NCI-H128 (cell line): ENCODE results near the gene B4GALNT4.
"Not testable (repeated sequence)": the region's sequence is repeated elsewhere in the genome, so short reads cannot be mapped to it uniquely, and the experiment has no call there.

Source experiments
- DNase-seq: peaks from one replicate; lab custom pipeline; 2025; ENCODE audit not compliant: unreplicated experiment; lab: John Stamatoyannopoulos, UW

Gene B4GALNT4, protein sequence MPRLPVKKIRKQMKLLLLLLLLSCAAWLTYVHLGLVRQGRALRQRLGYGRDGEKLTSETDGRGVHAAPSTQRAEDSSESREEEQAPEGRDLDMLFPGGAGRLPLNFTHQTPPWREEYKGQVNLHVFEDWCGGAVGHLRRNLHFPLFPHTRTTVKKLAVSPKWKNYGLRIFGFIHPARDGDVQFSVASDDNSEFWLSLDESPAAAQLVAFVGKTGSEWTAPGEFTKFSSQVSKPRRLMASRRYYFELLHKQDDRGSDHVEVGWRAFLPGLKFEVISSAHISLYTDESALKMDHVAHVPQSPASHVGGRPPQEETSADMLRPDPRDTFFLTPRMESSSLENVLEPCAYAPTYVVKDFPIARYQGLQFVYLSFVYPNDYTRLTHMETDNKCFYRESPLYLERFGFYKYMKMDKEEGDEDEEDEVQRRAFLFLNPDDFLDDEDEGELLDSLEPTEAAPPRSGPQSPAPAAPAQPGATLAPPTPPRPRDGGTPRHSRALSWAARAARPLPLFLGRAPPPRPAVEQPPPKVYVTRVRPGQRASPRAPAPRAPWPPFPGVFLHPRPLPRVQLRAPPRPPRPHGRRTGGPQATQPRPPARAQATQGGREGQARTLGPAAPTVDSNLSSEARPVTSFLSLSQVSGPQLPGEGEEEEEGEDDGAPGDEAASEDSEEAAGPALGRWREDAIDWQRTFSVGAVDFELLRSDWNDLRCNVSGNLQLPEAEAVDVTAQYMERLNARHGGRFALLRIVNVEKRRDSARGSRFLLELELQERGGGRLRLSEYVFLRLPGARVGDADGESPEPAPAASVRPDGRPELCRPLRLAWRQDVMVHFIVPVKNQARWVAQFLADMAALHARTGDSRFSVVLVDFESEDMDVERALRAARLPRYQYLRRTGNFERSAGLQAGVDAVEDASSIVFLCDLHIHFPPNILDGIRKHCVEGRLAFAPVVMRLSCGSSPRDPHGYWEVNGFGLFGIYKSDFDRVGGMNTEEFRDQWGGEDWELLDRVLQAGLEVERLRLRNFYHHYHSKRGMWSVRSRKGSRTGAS

GRCh38 chr11:369336-370018, at the start of gene B4GALNT4:
Gene B4GALNT4, plus strand, starts transcription at chr11:369499. Its CDS starts 305 bp downstream, at chr11:369804.
- no peak for DNase-seq

DNA sequence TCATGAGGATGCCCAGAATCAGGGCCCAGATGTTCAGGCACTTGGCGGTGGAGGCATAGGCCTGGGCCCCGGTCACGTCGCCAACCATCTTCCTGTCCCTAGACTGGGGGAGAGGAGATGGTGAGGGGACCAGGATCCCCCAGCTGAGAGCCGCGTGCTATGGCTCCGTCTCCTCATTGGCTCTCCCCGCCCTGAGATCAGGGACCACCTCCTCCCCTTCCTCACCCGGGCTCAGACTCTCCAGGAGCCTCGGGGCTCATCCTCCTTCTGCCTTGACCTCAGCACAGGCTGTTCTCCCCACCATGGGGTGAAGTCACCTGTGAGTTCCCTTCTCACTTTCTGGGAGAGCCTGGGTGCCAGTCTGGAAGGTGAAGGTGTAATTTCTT, 49.4 kb upstream of the B4GALNT4 start:
- not testable (repeated sequence) for DNase-seq

DNA sequence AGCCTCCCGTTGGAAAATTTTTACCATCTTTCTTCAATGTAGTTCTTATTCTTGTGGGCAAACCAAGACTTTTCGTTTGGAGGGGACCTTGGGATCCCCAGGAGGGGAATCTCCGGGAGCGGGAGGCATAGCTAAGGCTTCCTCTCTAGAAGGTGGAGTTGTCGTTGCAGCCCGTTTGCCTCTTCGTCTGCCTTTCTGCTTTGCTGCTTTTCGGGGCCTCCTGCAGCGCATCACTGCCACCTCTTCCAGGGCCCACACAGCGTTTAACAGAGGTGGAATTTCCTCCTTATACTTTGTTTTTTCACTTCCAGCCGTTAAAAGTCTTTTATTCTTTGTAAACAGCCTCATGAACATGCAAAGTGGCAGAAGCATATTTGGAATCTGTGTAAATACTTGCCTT, 45.1 kb upstream of the B4GALNT4 start:
- DNase-seq = no peak

GRCh38 chr11:324593-325517, 44.4 kb upstream of the B4GALNT4 start:
- DNase-seq = not testable (repeated sequence)

- DNase-seq = no peak
Observed at GRCh38 chr11:325796-326591, 43.3 kb upstream of the B4GALNT4 start.

- DNase-seq = no peak
Observed at GRCh38 chr11:326592-326841, 42.8 kb upstream of the B4GALNT4 start.

GRCh38 chr11:326842-327580, 42.3 kb upstream of the B4GALNT4 start:
- no peak for DNase-seq

- DNase-seq = no peak
Observed at GRCh38 chr11:327581-327923, 41.7 kb upstream of the B4GALNT4 start.

GRCh38 chr11:328012-328411, 41.3 kb upstream of the B4GALNT4 start:
- DNase-seq = no peak

DNA sequence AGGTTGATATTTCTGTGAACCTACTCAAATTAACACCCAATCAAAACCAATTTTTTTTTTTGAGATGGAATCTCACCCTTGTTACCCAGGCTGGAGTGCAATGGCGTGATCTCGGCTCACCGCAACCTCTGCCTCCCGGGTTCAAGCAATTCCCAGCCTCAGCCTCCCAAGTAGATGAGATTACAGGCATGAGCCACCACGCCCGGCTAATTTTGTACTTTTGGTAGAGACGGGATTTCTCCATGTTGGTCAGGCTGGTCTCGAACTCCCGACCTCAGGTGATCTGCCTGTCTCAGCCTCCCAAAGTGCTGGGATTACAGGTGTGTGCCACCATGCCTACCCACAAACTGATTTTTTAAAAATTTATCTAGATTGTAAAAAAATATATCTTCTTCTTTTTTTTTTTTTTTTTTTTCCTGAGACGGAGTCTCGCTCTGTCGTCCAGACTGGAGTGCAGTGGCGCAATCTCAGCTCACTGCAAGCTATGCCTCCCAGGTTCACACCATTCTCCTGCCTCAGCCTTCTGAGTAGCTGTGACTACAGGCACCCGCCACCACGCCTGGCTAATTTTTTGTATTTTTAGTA, 40.7 kb upstream of the B4GALNT4 start:
- not testable (repeated sequence) for DNase-seq

DNA sequence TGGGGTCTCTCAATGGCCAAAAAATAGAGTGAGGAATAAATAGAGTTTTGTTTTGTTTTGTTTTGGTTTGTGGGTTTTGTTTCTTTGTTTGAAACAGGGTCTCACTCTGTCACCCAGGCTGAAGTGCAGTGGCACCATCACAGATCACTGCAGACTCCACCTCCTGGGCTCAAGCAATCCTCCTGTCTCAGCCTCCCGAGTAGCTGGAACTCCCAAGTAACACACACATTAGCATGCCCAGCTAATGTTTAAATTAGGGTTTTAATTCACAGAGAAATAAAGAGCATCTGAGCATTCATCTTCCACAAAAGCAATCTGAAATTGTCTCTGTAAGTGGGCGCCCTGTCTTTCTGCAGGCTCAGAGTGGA, 39.4 kb upstream of the B4GALNT4 start:
- DNase-seq = no peak

DNA sequence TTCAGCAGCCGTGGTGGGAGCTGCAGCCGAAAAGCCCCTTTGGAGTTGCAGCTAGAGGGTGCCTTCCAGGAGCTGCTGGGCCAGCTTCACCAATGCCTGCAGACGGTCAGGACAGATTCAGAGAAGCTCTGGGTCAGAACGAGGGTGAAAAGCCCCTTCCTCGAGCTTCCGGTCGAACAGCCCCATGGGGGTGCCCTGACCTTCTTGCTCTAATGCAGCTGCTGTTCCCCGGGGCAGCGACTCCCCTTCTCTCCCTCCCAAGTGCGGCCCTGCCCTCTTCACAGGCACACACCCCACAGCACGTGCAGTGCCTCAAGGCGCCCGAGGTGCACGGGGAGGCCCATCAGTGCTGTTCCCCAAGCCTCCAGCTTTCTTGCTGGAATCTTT, 39.0 kb upstream of the B4GALNT4 start:
- no peak for DNase-seq

GRCh38 chr11:330694-331357, 38.5 kb upstream of the B4GALNT4 start:
- DNase-seq = no peak

DNA sequence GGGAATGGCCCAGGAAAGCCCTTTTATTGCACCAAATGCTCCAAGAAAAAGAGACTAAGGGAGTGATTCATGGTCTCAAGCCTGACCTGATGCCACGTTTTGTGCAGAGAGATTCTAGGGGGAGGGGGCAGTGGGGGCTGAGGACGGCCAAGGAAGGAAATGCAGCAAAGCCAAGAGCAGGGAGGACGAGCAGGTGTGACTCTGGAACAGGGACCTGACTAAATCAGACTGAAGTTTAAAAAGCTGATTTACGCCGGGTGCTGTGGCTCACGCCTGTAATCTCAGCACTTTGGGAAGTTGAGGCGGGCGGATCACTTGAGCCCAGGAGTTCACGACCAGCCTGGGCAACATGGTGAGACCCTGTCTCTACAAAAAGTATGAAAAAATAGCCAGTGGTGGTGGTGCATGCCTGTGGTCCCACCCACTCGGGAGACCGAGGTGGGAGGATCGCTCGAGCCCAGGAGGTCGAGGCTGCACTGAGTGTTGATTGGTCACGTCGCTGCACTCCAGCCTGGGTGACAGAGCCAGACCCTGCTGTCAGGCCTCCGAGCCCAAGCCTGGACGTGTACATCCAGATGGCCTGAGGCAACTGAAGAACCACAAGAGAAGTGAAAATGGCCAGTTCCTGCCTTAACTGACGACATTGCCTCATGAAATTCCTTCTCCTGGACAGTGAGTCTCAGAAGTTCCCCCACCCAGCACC, 37.8 kb upstream of the B4GALNT4 start:
- DNase-seq = no peak

GRCh38 chr11:332651-333480, 36.4 kb upstream of the B4GALNT4 start:
- no peak for DNase-seq

DNA sequence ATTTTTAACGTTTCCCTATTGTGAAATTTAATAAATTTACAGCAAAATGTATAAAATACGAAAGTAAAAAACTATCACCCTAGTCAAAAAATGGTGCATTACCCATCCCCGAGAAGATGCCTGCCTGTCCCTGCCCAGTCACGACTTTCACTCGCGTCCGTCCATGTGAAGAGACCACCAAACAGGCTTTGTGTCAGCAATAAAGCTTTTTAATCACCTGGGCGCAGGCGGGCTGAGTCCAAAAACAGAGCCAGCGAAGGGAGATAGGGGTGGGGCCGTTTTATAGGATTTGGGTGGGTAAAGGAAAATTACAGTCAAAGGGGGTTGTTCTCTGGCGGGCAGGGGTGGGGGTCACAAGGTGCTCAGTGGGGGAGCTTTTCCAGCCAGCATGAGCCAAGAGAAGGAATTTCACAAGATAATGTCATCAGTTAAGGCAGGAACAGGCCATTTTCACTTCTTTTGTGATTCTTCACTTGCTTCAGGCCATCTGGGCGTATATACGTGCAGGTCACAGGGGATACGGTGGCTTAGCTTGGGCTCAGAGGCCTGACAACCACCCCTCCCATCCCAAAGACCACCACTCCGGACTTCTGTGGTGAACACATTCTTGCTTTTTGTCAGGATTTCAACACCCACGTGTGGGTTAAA, 35.6 kb upstream of the B4GALNT4 start:
- not testable (repeated sequence) for DNase-seq
